Activated CD4-positive, alpha-beta T cell treated with anti-CD3 and anti-CD28 coated beads, Interleukin-2, Interleukin-4, amounts not matched to agents 100 ng/mL and 50 ng/mL, durations not matched to agents 16 hours and 8 hours (primary cell): ENCODE measurements around the gene AGAP5.

ENCODE experiments used
- DNase-seq: peaks from one replicate; pipeline ENCODE4 v3.0.0-alpha.2; 2020; ENCODE audit warnings: low spot score

AGAP5 gene

GRCh38 chr10:73625884-73626752 lies 71.8 kb downstream of the AGAP5 start:
- peak; percentile 96 for DNase-seq

GRCh38 chr10:73625004-73625883 lies 72.7 kb downstream of the AGAP5 start:
- no peak for DNase-seq
